Neuronal stem cell (in vitro differentiated cells): Measurements from ENCODE around the gene ZSCAN10.

ENCODE experiments used
- DNase-seq: peaks from one replicate; pipeline ENCODE4 v3.0.0-alpha.2; 2013; ENCODE audit warnings: low spot score
- H2AFZ ChIP-seq: one replicate; pipeline ENCODE4 v1.6.1; 2013; ENCODE audit warnings: mild to moderate bottlenecking, low read length, inconsistent platforms
- H2AK5ac ChIP-seq: 2 replicates; pipeline ENCODE4 v1.6.1; 2013; ENCODE audit warnings: low read depth, mild to moderate bottlenecking, inconsistent platforms, low read length, moderate library complexity, mixed read lengths
- H2BK120ac ChIP-seq: 2 replicates; pipeline ENCODE4 v1.6.1; 2013; ENCODE audit warnings: low read depth, mild to moderate bottlenecking, inconsistent platforms, low read length, moderate library complexity, mixed read lengths
- H2BK12ac ChIP-seq: one replicate; pipeline ENCODE4 v1.6.1; 2013; ENCODE audit warnings: low read length, inconsistent platforms
- H2BK15ac ChIP-seq: 2 replicates; pipeline ENCODE4 v1.6.1; 2013; ENCODE audit warnings: mild to moderate bottlenecking, low read length, inconsistent platforms, mixed read lengths
- H2BK5ac ChIP-seq: one replicate; pipeline ENCODE4 v1.6.1; 2013; ENCODE audit warnings: inconsistent platforms, mild to moderate bottlenecking, low read length, moderate library complexity
- H3K14ac ChIP-seq: one replicate; pipeline ENCODE4 v1.6.1; 2013; ENCODE audit warnings: low read length, inconsistent platforms
- H3K18ac ChIP-seq: 2 replicates; pipeline ENCODE4 v1.6.1; 2013; ENCODE audit warnings: low read length, inconsistent platforms
- H3K23ac ChIP-seq: 2 replicates; pipeline ENCODE4 v1.6.1; 2013; ENCODE audit warnings: low read depth, mild to moderate bottlenecking, mixed read lengths, low read length, inconsistent platforms; ENCODE audit not compliant: poor library complexity
- H3K27ac ChIP-seq: replicated peaks from 3 replicates; pipeline ENCODE4 v1.5.1; 2013; ENCODE audit warnings: low read length, inconsistent platforms
- H3K27me3 ChIP-seq, 3 experiments: 2 replicates each; pipeline ENCODE4 v1.6.1; 2013; ENCODE audit warnings: low read length in 3 of 3, mild to moderate bottlenecking in 2 of 3, inconsistent platforms in 1 of 3, low read depth in 1 of 3, mixed read lengths in 1 of 3, moderate library complexity in 1 of 3; ENCODE audit not compliant: control insufficient read depth in 3 of 3, insufficient read depth in 3 of 3
- H3K36me3 ChIP-seq, 2 donors: replicated peaks in 1 of 2; 2 replicates each; pipeline ENCODE4 v1.6.1; 2013; ENCODE audit warnings: low read length in 2 of 2; ENCODE audit not compliant: control insufficient read depth in 2 of 2, insufficient read depth in 2 of 2
- H3K4ac ChIP-seq: 2 replicates; pipeline ENCODE4 v1.6.1; 2013; ENCODE audit warnings: inconsistent platforms, mild to moderate bottlenecking, low read length, moderate library complexity
- H3K4me1 ChIP-seq, 2 donors: 1 replicate in 1 of 2; 2 replicates in 1 of 2; pipeline ENCODE4 v1.6.1; 2013; ENCODE audit warnings: low read length in 2 of 2, low read depth in 1 of 2; ENCODE audit not compliant: control insufficient read depth in 2 of 2, insufficient read depth in 1 of 2
- H3K4me2 ChIP-seq: one replicate; pipeline ENCODE4 v1.6.1; 2013; ENCODE audit warnings: mild to moderate bottlenecking, low read length, inconsistent platforms; ENCODE audit not compliant: insufficient read depth, poor library complexity, severe bottlenecking
- H3K4me3 ChIP-seq, 2 donors: 2 replicates each; pipeline ENCODE4 v1.5.1; 2013; ENCODE audit warnings: low read length in 2 of 2, mild to moderate bottlenecking in 2 of 2, inconsistent platforms in 1 of 2, moderate library complexity in 1 of 2
- H3K79me1 ChIP-seq: one replicate; pipeline ENCODE4 v1.6.1; 2013; ENCODE audit warnings: low read depth, mild to moderate bottlenecking, inconsistent platforms, low read length, moderate library complexity
- H3K9ac ChIP-seq: one replicate; pipeline ENCODE4 v1.6.1; 2013; ENCODE audit warnings: mild to moderate bottlenecking, low read depth, low read length, inconsistent platforms; ENCODE audit not compliant: poor library complexity
- H3K9me3 ChIP-seq, 2 donors: replicated peaks in 1 of 2; 2 replicates each; pipeline versions ENCODE3 to v1.6.1; 2013; ENCODE audit warnings: low read length in 2 of 2, mild to moderate bottlenecking in 2 of 2, inconsistent platforms in 1 of 2, low read depth in 1 of 2, mixed read lengths in 1 of 2, moderate library complexity in 1 of 2; ENCODE audit not compliant: control insufficient read depth in 2 of 2, insufficient read depth in 1 of 2
- H4K8ac ChIP-seq: one replicate; pipeline ENCODE4 v1.6.1; 2013; ENCODE audit warnings: low read depth, mild to moderate bottlenecking, inconsistent platforms, low read length, moderate library complexity
- H4K91ac ChIP-seq: one replicate; pipeline ENCODE4 v1.6.1; 2013; ENCODE audit warnings: low read length, low read depth, mild to moderate bottlenecking, inconsistent platforms; ENCODE audit not compliant: poor library complexity
- WGBS, 2 donors: extraction: QIAGEN DNeasy Blood & Tissue Kit; methylation state at CpG; one replicate each; pipeline ENCODE4 v1.1.7; 2013; ENCODE audit warnings: missing lambda C conversion rate in 2 of 2, mixed read lengths in 1 of 2; ENCODE audit not compliant: insufficient read length in 2 of 2, insufficient replicate concordance in 1 of 2; ENCODE audit errors: extremely low coverage in 2 of 2; 5-methylcytosine and 5-hydroxymethylcytosine counted together

ZSCAN10 gene

DNA sequence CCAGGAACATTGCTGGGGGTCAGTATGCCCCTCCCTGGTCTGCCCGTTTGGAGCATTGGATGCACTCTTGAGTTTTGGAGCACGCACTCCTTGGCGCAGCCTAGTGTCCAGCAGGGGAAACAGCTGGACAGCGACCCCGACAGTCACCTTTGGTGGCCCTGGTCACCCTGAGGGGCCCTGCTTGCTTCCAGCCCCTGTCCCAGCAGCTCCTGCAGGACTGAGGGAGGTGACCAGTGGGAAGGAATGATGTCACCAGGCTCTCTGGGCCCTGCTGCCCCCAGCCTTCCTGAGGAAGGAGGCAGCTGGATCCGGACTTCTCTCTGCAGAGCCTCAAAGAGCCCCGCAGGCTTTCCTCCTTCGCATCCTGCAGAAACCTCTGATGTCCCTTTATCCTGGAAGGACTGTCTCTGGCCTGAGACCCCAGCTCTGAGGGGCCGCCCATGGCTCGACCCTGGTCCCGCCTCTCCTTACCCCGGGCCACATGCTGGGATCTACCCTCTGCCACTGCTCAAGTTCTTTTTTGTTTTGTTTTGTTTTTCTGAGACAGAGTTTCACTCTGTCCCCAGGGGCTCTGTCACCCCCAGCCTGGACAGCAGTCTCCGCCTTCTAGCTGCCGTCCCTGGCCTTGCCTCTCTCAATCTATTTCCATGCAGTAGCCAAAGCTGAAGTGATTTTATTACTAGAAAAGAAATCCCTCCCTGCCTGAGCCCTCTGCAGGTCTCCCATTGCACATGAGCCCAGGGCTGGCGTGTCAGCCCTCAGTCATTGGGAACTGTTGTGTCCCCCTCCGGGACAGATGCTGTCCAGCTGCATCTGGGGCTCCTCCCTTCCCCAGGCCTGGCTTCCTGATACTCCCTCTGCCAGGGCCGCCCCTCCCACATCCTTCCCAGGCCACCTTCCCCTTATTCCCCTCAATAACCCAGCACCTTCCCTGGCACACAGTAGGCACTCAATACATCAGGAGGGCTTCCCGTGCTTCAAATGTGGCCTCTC is 11.6 kb downstream of the ZSCAN10 start:
- Histone ChIP-seq H3K4me2 (no peak overlapping the region), H3K27ac (no peak overlapping the region), H3K14ac (no peak overlapping the region), H3K4me1 (peaks cover 12 to 19% of the 10 kb centered on the region in 2 donors), H2AK5ac (peak overlapping the region; percentile 98), H3K4me3 (peak overlapping the region in 1 of 2 donors; percentile 15), H3K4ac (no peak overlapping the region), H2BK12ac (no peak overlapping the region), H3K79me1 (peaks cover 1% of the 10 kb centered on the region), H3K18ac (peak overlapping the region; percentile 83), H2AFZ (peak overlapping the region; percentile 88), H2BK120ac (no peak overlapping the region), H3K36me3 (no peaks in the 10 kb centered on the region), H4K8ac (no peak overlapping the region), H2BK15ac (peak overlapping the region; percentile 21), H3K9ac (peak overlapping the region; percentile 50), H3K23ac (no peak overlapping the region), H3K27me3 (peaks cover 0 to 8% (median 0%) of the 10 kb centered on the region in 3 experiments), H4K91ac (no peak overlapping the region), H2BK5ac (peak overlapping the region; percentile 66), H3K9me3 (no peaks in the 10 kb centered on the region)
- no CpG with 5 or more reads among the region's 18 CpGs for WGBS, 2 donors
- DNase-seq, result no peak

DNA sequence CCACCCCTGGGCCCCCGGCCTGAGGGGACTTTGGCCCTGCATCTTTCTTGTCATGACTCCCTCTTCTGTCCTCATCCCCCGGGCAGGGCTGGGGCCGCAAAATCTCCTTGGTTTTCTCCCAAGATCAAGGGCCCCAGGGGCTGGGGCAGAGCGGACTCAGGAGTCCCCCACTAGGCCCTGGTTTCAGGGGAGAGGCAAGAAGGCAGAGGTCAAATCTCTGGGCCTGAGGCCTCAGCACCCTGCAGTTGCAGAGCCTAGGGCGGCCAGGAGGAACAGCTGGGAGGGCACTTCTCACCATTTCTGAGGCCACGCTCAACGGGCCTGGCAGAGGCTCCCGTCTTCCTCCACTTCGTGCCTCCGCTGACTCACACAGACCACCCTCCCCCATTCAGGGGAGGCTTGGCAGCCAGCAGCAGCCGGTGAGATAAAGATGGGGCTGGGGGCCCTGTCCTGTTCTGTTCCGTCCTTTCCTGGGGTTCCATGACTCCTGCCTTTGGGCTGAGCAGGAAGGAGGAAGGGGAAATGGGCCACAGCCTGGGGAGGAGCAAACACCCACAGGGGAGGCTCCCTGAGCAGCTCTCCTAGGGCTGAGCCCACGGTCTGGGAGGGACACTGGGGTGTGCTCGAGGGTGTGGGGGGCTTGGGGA is 12.4 kb downstream of the ZSCAN10 start:
- Histone ChIP-seq H3K23ac (no peak overlapping the region), H2BK5ac (peak overlapping the region; percentile 66), H2BK12ac (no peak overlapping the region), H3K9ac (no peak overlapping the region), H3K4me1 (peaks cover 12 to 19% of the 10 kb centered on the region in 2 donors), H2BK120ac (no peak overlapping the region), H4K91ac (no peak overlapping the region), H3K4me3 (no peak overlapping the region), H3K4ac (no peak overlapping the region), H3K79me1 (peaks cover 1% of the 10 kb centered on the region), H3K27ac (no peak overlapping the region), H3K14ac (no peak overlapping the region), H4K8ac (peak overlapping the region; percentile 82), H3K27me3 (peaks cover 0 to 3% (median 0%) of the 10 kb centered on the region in 3 experiments), H3K18ac (peak overlapping the region; percentile 83), H2BK15ac (peak overlapping the region; percentile 87), H3K36me3 (no peaks in the 10 kb centered on the region), H2AK5ac (peak overlapping the region; percentile 98), H3K9me3 (no peaks in the 10 kb centered on the region), H3K4me2 (no peak overlapping the region), H2AFZ (peak overlapping the region; percentile 88)
- no CpG with 5 or more reads among the region's 14 CpGs for WGBS, 2 donors
- DNase-seq, result no peak

DNA sequence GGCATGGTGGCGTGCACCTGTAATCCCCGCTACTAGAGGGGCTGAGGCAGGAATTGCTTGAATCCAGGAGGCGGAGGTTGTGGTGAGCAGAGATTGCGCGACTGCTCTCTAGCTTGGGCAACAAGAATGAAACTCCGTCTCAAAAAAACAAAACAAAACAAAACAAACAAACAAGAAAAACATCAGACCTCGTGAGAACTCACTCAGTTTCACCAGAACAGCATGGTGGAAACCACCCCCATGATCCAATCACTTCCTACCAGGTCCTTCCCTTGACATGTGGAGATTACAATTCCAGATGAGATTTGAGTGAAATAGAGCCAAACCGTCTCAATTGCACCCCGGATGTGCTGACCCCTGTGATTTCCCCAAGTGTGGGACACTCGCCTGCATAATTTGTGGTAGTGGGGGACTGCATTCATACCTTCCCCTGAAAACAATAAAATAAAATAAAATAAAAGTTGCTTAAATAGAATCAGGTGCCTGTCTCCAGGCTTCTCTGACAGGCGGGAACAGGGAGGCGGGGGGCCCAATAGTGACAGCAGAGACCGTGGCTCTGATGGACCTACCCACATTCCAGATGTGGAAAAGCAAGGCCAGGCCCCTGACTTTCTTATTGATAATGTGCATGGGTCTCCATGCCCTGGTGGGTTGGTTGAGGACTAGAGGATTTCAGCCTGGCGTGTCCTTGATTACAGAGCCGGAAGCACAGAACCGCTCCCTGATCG is 13.1 kb downstream of the ZSCAN10 start:
- peaks cover 12 to 19% of the 10 kb centered on the region in 2 donors for H3K4me1 ChIP-seq
- no peak overlapping the region for H2BK5ac ChIP-seq
- no peak overlapping the region for H2BK120ac ChIP-seq
- no CpG with 5 or more reads among the region's 17 CpGs for WGBS, 2 donors
- no peak overlapping the region for H3K27ac ChIP-seq
- H4K91ac ChIP-seq, result no peak overlapping the region
- peaks cover 0 to 5% (median 0%) of the 10 kb centered on the region in 3 experiments for H3K27me3 ChIP-seq
- no peak overlapping the region for H2BK12ac ChIP-seq
- peaks cover 1% of the 10 kb centered on the region for H3K79me1 ChIP-seq
- no peak overlapping the region for H3K18ac ChIP-seq
- H4K8ac ChIP-seq, result no peak overlapping the region
- H3K4me3 ChIP-seq, result no peak overlapping the region
- no peak overlapping the region for H3K14ac ChIP-seq
- no peak overlapping the region for H3K23ac ChIP-seq
- H2BK15ac ChIP-seq, result peak overlapping the region; percentile 87
- no peaks in the 10 kb centered on the region for H3K9me3 ChIP-seq
- DNase-seq, result no peak
- H3K4ac ChIP-seq, result no peak overlapping the region
- no peaks in the 10 kb centered on the region for H3K36me3 ChIP-seq
- no peak overlapping the region for H2AK5ac ChIP-seq
- peak overlapping the region; percentile 88 for H2AFZ ChIP-seq
- no peak overlapping the region for H3K9ac ChIP-seq
- no peak overlapping the region for H3K4me2 ChIP-seq
